Mucosa of rectum (tissue), 2 donors: Measurements from ENCODE around the gene CSRP1.

Experiments
- H3K27ac ChIP-seq, 2 donors: one replicate each; pipeline ENCODE4 v1.7.0; 2013; ENCODE audit warnings: inconsistent platforms in 2 of 2, low read depth in 2 of 2, low read length in 2 of 2
- H3K27me3 ChIP-seq, 2 donors: one replicate each; pipeline ENCODE4 v1.7.0; 2013; ENCODE audit warnings: low read length in 2 of 2; ENCODE audit not compliant: control insufficient read depth in 2 of 2, insufficient read depth in 2 of 2
- H3K36me3 ChIP-seq, 2 donors: one replicate each; pipeline ENCODE4 v1.7.0; 2013; ENCODE audit warnings: low read length in 2 of 2; ENCODE audit not compliant: control insufficient read depth in 2 of 2, insufficient read depth in 2 of 2
- H3K4me1 ChIP-seq, 2 donors: one replicate each; pipeline ENCODE4 v1.7.0; 2013; ENCODE audit warnings: low read length in 2 of 2, mild to moderate bottlenecking in 1 of 2; ENCODE audit not compliant: control insufficient read depth in 2 of 2, insufficient read depth in 2 of 2
- H3K4me3 ChIP-seq, 2 donors: one replicate each; pipeline ENCODE4 v1.7.0; 2013; ENCODE audit warnings: low read length in 2 of 2
- H3K9ac ChIP-seq, 2 donors: one replicate each; pipeline ENCODE4 v1.7.0; 2013; ENCODE audit warnings: low read length in 2 of 2, low read depth in 1 of 2, mild to moderate bottlenecking in 1 of 2
- H3K9me3 ChIP-seq, 2 donors: one replicate each; pipeline ENCODE4 v1.7.0; 2013; ENCODE audit warnings: low read length in 2 of 2; ENCODE audit not compliant: control insufficient read depth in 2 of 2
- donor health status: healthy.
- donor health status: Normal muscosa, but diverticular disease.

Gene CSRP1

DNA sequence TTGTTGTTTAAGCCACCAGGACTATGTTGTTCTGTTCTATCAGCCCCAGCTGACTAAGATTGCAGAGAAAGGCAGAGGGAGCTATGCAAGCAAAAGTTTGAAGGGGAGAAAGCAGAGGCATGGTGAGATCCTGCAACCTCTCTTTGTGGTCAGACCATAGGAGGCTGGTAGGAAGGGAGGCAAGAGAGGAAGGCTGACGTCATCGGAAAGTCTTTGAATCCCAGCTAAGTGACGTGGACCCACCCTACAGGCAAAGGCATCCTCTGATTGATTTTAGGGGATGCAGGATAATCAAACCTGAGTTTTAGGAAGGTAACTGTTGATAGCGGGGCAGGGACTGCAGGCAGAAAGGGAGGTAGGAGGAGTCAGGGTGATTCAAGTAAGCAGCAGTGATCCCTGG lies 62.1 kb downstream of the CSRP1 start:
- Histone ChIP-seq H3K9me3 (no peaks in the 10 kb centered on the region), H3K4me1 (peaks cover 7% of the 10 kb centered on the region in 2 donors), H3K27me3 (no peaks in the 10 kb centered on the region), H3K4me3 (no peak overlapping the region), H3K36me3 (no peaks in the 10 kb centered on the region), H3K27ac (no peak overlapping the region), H3K9ac (no peak overlapping the region)

DNA sequence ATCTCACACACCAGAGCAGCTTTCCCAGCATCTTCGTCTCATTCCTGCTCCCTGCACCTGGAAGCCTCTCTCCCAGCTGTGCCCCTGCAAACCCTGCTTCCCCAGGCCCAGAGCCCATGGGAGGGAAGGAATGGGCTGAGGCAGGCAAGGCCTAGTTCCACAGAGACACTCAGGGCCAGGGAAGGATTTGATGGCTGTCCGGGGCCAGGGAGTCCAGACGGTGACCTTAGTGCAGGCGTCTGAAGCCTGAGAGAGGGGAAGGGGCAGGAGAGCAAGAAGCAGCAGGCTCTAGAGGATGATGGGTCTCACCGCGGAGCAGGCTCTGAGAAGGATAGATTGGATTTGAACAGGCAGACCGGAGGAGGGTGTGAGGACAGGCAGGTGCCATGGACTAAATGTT lies 63.2 kb downstream of the CSRP1 start:
- Histone ChIP-seq H3K27ac (no peak overlapping the region), H3K27me3 (no peaks in the 10 kb centered on the region), H3K9me3 (no peaks in the 10 kb centered on the region), H3K9ac (no peak overlapping the region), H3K4me1 (peaks cover 7% of the 10 kb centered on the region in 2 donors), H3K4me3 (no peak overlapping the region), H3K36me3 (no peaks in the 10 kb centered on the region)

DNA sequence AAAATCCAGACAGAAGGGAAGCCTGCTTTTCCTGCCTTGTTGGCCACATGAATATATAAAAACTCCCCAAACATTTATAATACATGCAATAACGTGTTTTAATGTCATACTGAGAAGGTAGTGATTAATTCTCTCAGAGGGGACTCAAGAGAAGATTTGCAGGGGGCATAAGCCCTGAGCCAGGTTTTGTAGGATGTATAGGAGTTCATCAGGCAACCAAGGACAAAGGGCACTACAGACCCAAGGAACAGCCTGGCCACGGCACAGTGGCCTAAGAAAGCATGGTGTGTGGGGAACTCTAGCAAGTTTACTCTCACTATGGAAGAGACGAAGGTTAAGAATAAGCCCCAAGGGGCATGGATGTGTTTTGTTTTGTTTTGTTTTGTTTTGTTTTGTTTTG lies 70.0 kb downstream of the CSRP1 start:
- Histone ChIP-seq H3K4me1 (peaks cover 3 to 4% of the 10 kb centered on the region in 2 donors), H3K9me3 (no peaks in the 10 kb centered on the region), H3K4me3 (no peak overlapping the region), H3K36me3 (no peaks in the 10 kb centered on the region), H3K27me3 (no peaks in the 10 kb centered on the region), H3K9ac (no peak overlapping the region), H3K27ac (no peak overlapping the region)

DNA sequence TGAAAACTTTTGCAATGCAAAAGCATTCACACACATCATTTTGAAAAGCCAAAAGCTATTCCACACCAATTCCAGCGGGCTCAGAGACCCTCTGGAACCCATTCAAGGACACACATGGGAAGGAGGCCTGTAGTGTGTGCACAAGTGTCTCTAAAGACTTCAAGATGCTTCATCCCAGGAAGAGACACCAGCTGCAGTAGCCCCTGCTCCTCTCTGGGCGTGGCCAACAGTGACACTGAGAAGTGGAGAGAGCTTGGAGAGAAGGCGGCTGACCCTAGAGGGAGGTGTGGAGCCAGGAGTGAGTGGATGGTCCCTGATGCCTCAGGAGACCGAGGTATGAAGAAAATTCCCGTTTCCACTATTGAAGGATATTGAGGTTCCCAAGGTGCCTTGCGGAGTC lies 70.5 kb downstream of the CSRP1 start:
- H3K27ac ChIP-seq = no peak overlapping the region
- no peaks in the 10 kb centered on the region for H3K36me3 ChIP-seq
- no peak overlapping the region for H3K9ac ChIP-seq
- H3K4me3 ChIP-seq = no peak overlapping the region
- H3K9me3 ChIP-seq = no peaks in the 10 kb centered on the region
- peaks cover 3 to 4% of the 10 kb centered on the region in 2 donors for H3K4me1 ChIP-seq
- peaks cover 0 to 1% of the 10 kb centered on the region in 2 donors for H3K27me3 ChIP-seq

DNA sequence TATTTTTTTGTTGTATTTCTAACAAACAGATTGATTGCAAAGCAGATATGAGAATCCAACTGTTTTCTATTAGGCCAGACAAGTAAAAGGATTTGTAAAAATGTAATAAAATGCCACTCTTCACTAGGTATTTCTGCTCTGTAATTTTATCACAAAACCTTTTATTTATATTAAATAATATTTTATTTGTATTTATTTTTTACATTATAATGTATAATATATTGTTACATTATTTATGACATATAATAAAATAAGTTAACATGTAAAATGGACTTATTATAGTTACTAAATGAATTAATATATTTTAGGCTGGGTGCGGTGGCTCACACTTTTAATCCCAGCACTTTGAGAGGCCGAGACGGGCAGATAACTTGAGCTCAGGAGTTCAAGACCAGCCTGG lies 72.7 kb downstream of the CSRP1 start:
- no peak overlapping the region for H3K4me3 ChIP-seq
- no peak overlapping the region for H3K9ac ChIP-seq
- no peaks in the 10 kb centered on the region for H3K36me3 ChIP-seq
- H3K4me1 ChIP-seq = peaks cover 3 to 4% of the 10 kb centered on the region in 2 donors
- H3K27ac ChIP-seq = no peak overlapping the region
- peaks cover 0 to 2% of the 10 kb centered on the region in 2 donors for H3K27me3 ChIP-seq
- no peaks in the 10 kb centered on the region for H3K9me3 ChIP-seq

DNA sequence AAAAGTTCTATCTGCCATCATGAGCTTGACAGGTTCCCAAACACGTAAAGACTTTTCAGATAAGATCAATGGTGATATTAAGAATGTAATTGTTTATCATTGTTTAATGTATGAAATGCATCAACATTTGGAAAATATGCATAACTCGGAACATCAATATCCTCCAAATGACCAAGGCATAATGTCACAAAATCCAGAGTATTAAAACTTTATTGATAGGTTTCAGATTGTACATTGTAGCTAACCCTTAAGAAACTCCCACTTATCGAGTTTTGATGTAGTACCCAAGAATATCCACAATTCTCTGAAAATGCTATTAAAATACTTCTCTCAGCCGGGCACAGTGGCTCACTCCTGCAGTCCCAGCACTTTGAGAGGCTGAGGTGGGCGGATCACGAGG lies 73.3 kb downstream of the CSRP1 start:
- H3K9me3 ChIP-seq = no peaks in the 10 kb centered on the region
- H3K27me3 ChIP-seq = peaks cover 0 to 2% of the 10 kb centered on the region in 2 donors
- no peak overlapping the region for H3K27ac ChIP-seq
- H3K4me3 ChIP-seq = no peak overlapping the region
- no peak overlapping the region for H3K9ac ChIP-seq
- no peaks in the 10 kb centered on the region for H3K36me3 ChIP-seq
- peaks cover 3 to 4% of the 10 kb centered on the region in 2 donors for H3K4me1 ChIP-seq
